Measurements from ENCODE around the gene WDR89.
A peak's percentile ranks its signal among the peaks of the same experiment; 100 is the strongest.
"Not testable (repeated sequence)": the region's sequence is repeated elsewhere in the genome, so short reads cannot be mapped to it uniquely, and the experiment has no call there.

Gene WDR89

GRCh38 chr14:63624203-63624602 is 17.5 kb downstream of the WDR89 start:
- no peak overlapping the region for H3K4me3 ChIP-seq (replicated peaks; ENCODE audit: low read depth, low read length)
- no peak for DNase-seq (ENCODE audit: low read depth)
- TF ChIP-seq CTCF (IDR thresholded peaks at IDR 0.05; ENCODE audit: low read length, missing control alignments) = no peak

- DNase-seq (ENCODE audit: low read depth); H3K4me3 ChIP-seq (replicated peaks; ENCODE audit: low read depth, low read length): not testable (repeated sequence)
Measured at GRCh38 chr14:63621975-63622374, 19.7 kb downstream of the WDR89 start.

GRCh38 chr14:63616015-63616414 is 25.7 kb downstream of the WDR89 start:
- TF ChIP-seq CTCF (IDR thresholded peaks at IDR 0.05; ENCODE audit: low read length, missing control alignments) = no peak
- H3K4me3 ChIP-seq (replicated peaks; ENCODE audit: low read depth, low read length) = no peak overlapping the region
- peak; percentile 36 for DNase-seq (ENCODE audit: low read depth)

GRCh38 chr14:63614679-63615363 is 26.9 kb downstream of the WDR89 start:
- DNase-seq (ENCODE audit: low read depth) = peak; percentile 87

GRCh38 chr14:63611078-63611477 is 30.6 kb downstream of the WDR89 start:
- DNase-seq (ENCODE audit: low read depth) = peak; percentile 2
- TF ChIP-seq CTCF (IDR thresholded peaks at IDR 0.05; ENCODE audit: low read length, missing control alignments) = no peak
- no peak overlapping the region for H3K4me3 ChIP-seq (replicated peaks; ENCODE audit: low read depth, low read length)

More at GRCh38 chr14:63614679-63615363, 26.9 kb downstream of the WDR89 start:
- TF ChIP-seq CTCF (IDR thresholded peaks at IDR 0.05; ENCODE audit: low read length, missing control alignments) = no peak
- no peak overlapping the region for H3K4me3 ChIP-seq (replicated peaks; ENCODE audit: low read depth, low read length)

GRCh38 chr14:63605041-63605532 is 36.6 kb downstream of the WDR89 start:
- no peak overlapping the region for H3K4me3 ChIP-seq (replicated peaks; ENCODE audit: low read depth, low read length)
- DNase-seq (ENCODE audit: low read depth) = no peak
- TF ChIP-seq CTCF (IDR thresholded peaks at IDR 0.05; ENCODE audit: low read length, missing control alignments) = no peak

GRCh38 chr14:63604626-63605025 is 37.0 kb downstream of the WDR89 start:
- no peak for TF ChIP-seq CTCF (IDR thresholded peaks at IDR 0.05; ENCODE audit: low read length, missing control alignments)
- DNase-seq (ENCODE audit: low read depth) = no peak
- H3K4me3 ChIP-seq (replicated peaks; ENCODE audit: low read depth, low read length) = no peak overlapping the region

Data from fibroblast of pulmonary artery (primary cell).